Measurements from ENCODE around the gene CD82. TPM values are rescaled to one million over a fixed set of nuclear protein-coding genes. Genes with fewer than 3 reads are reported as not detected.
A peak's percentile ranks its signal among the peaks of the same experiment; 100 is the strongest.

CD82 gene
- total RNA-seq, 1 donor = 2.6 TPM

DNA sequence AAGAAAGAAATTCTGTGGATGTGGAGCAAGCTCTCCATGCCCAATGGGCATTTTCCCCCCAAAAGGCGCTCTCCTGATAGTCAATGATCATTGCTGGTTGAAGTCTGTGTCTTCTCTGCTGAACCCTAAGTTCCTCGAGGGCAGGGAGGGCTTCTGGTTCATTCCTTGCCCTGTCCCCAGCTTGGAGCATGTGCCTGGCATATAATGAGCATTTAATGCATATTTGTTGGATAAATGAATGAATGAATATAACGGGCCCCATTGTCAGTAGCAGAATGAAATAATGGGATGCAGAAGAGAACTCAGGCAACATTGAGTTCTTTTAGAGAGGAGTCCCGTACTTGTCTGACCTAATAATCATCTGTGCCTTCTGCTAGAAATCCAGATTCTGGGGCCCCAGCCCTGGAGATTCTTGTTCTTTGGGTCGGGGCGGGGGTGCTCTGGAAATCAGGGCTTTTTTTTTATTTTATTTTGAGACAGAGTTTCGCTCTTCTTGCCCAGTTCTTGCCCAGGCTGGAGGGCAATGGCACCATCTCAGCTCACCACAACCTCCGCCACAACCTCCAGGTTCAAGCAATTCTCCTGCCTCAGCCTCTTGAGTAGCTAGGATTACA is 64.4 kb downstream of the CD82 start:
- no peak overlapping the region for H3K4me3 ChIP-seq (ENCODE audit: low read depth, low read length)
- TF ChIP-seq, protein P1, sequence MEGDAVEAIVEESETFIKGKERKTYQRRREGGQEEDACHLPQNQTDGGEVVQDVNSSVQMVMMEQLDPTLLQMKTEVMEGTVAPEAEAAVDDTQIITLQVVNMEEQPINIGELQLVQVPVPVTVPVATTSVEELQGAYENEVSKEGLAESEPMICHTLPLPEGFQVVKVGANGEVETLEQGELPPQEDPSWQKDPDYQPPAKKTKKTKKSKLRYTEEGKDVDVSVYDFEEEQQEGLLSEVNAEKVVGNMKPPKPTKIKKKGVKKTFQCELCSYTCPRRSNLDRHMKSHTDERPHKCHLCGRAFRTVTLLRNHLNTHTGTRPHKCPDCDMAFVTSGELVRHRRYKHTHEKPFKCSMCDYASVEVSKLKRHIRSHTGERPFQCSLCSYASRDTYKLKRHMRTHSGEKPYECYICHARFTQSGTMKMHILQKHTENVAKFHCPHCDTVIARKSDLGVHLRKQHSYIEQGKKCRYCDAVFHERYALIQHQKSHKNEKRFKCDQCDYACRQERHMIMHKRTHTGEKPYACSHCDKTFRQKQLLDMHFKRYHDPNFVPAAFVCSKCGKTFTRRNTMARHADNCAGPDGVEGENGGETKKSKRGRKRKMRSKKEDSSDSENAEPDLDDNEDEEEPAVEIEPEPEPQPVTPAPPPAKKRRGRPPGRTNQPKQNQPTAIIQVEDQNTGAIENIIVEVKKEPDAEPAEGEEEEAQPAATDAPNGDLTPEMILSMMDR (IDR thresholded peaks at IDR 0.05; ENCODE audit: insufficient read depth, low read length) = no peak
- DNase-seq (ENCODE audit: low read depth) = no peak

DNA sequence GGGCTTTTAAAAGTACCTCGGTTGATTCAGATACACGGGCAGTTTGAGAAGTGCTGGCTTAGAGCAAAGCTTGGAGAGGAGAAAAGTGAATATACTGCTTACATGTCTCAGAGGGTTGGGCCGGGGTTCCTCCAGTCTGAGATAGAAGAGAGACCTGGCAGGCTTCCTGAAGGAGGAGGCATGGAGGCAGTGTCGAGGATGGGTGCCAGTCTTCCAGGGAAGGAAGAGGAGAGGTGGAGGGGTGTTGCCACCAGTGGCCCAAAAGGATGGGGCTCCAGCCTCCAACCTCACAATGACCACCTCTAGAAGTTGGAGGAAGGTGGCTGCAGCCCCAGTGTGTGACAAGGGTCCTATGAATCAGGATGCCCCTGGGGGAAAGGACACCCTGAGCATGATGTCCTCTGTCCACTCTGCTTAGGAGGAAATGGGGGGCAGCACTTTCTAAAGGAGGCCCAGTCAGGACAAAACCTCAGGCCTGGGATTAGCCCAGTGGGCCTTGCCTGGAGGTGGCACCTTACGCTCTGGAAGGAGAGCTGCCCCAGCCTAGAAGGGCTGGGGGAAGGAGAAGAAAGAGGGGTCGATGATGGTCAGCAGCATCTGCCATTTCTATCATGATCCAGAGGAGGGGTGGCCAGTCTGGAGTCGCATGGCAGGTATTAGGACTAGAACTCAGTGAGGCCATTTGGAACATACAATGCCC is 65.2 kb downstream of the CD82 start:
- DNase-seq (ENCODE audit: low read depth) = no peak
- H3K4me3 ChIP-seq (ENCODE audit: low read depth, low read length) = no peak overlapping the region
- TF ChIP-seq, protein P1 (IDR thresholded peaks at IDR 0.05; ENCODE audit: insufficient read depth, low read length) = no peak

DNA sequence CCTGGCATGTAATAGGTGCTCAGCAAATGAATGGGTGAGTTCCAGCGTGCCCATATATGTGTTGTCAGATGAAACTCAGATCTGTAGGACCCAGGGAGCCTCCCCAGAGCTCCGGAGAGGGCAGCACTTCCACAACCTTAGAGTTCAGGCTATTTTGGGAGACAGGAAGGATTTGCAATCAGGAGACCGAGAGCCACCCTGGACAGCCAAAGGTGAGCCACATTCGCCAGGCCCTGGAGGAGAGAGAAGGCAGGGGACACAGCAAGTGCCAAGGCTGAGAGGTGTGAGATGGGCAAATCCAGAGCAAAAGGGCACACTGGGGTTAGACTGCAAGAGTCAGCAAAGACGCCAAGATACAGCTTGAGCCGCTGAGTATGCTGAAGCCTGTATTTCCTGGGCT is 66.4 kb downstream of the CD82 start:
- TF ChIP-seq, protein P1 (IDR thresholded peaks at IDR 0.05; ENCODE audit: insufficient read depth, low read length) = no peak
- DNase-seq (ENCODE audit: low read depth) = no peak
- no peak overlapping the region for H3K4me3 ChIP-seq (ENCODE audit: low read depth, low read length)

DNA sequence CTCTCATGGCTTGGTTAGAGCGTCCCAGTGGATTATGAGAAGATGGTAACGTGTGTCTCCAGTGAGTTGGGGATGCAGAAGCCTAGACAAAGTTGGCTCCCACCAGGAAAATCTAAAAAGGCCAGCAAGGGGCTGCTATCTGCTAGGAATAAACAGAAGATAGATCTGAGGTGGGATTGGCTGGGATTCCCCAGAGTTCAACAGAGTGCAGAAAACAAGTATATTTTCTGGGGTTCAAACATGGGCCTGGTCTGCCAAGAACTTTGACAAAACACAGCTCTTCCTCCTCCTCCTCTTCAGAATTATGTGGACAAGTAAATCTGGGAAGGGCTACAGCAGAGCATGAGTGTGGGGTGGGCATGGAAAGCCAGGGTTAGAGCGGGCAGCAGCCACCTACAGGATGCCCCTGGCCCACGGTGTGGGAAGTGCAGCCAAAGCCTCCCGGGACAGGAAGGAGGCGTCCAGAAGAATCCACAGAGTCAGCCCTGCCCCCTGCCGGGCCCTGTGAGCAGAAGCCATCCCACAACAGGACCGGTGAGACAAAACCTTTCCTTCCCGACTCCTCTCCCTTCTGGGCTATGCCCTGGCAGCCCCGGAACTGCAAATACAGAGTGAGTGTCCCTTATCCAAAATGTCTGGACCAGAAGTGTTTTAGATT is 67.1 kb downstream of the CD82 start:
- no peak overlapping the region for H3K4me3 ChIP-seq (ENCODE audit: low read depth, low read length)
- TF ChIP-seq, protein P1 (IDR thresholded peaks at IDR 0.05; ENCODE audit: insufficient read depth, low read length) = peak; percentile 29
- DNase-seq (ENCODE audit: low read depth) = no peak

DNA sequence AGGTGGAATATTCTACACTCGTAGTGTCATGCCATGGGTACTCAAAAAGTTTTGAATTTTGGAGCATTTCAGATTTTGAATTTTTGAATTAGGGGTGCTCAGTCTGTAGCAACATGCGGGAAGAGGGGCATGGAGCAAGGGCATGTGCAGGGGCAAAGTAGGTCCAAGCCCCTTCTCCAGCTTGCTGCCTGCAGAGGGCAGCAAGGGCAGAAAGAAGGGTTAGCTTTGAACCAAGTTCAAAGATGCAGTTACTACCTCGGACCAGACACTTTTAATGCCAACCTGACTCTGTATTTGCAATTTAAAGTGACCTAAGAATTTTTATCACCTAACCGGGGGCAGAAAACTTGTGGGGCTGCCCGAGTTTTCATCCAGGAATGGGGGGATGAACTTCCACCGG is 68.2 kb downstream of the CD82 start:
- no peak for DNase-seq (ENCODE audit: low read depth)
- no peak overlapping the region for H3K4me3 ChIP-seq (ENCODE audit: low read depth, low read length)
- TF ChIP-seq, protein P1 (IDR thresholded peaks at IDR 0.05; ENCODE audit: insufficient read depth, low read length) = peak; percentile 21

DNA sequence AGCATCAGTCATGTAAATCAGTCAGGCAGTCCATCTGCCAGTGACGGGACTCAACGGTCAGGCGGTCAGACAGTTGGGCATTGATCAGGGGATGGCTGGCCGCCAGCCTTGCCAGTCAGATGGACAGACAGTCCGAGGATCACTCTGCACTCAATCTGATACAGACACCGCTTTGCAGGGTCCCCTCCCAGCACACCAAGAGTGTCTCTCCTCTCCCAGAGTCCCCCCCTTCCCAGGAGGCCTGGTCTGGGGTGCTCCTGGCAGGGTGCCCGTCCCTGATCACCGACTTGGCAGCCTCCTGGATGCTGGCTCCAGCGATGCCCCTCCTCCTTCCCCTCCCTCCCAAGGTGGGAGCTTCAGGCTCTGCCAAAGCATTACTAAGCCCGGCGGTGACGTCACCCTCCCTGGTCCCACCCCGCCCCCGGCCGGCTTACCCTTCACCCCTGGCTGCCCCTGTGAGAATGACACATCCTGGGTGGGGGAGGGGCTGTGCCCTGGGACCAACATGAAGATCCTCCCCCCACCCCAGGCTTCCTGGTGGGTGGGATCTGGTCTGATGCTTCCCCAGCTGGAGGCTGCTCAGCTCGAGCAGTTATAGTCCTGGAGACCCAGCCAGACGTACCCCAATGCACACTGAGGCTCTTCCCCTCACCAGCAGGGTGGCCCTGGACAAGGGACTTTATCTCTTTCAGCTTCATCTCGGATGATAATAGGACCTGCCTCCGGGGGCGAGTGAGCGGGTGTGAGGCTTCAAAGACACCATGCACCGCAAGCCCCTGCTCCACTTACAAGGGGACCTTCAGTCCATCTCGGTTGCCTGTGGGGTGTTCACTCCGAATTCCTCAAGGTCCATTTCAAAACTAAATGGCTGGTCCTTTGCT is 69.2 kb downstream of the CD82 start:
- no peak overlapping the region for H3K4me3 ChIP-seq (ENCODE audit: low read depth, low read length)
- TF ChIP-seq, protein P1 (IDR thresholded peaks at IDR 0.05; ENCODE audit: insufficient read depth, low read length) = no peak
- DNase-seq (ENCODE audit: low read depth) = peak; percentile 60
